ENCODE data around the gene IBA57. TPM values are rescaled to one million over a fixed set of nuclear protein-coding genes. Genes with fewer than 3 reads are reported as not detected.

Gene IBA57
- polyA plus RNA-seq, 1 donor (not counting 4 experiments of a cell fraction or from before 2014, with no cell fraction given): 1.5 TPM

DNA sequence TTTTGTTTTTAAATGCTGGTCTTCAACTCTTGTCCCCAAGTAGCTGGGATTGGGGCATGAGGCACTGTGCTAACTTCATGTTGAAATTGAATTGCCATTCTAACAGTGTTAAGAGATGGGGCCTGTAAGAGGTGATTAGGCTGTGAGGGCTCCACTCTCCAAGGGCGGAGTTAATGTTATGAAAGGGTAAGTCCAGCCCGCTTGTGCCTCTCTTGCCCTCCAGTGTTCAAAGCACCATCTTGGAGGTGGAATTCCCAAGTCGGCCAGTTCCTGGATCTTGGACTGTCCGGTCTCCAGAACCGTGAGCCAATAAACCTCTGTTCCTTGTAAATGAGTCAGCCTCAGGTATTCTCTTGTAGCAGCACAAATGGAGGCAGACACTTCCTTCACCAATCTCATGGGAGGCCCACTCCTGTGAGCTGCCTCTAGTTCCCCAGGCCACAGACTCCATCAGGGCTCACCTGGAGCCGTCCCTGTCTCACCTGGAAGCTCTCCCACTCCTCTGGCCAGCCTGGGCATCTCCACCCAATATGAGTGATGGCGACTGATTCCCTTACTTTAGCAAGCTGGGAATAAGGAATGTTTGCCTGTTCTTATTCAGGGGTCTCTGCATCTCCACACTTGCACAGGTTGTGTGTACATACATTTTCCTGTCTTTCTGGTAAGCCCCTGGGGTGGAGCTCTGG is 15.5 kb downstream of the IBA57 start:
- dilution Hi-C loops (cut with MboI; ENCODE audit: extremely low pct_ligation_motif_present, low sequenced_read_pairs): no loop called here
- Histone ChIP-seq H2AFZ (ENCODE audit: control insufficient read depth, low read length) (no peak overlapping the region), H3K36me3 (ENCODE audit: control insufficient read depth in 2 of 2, extremely low read depth in 1 of 2, insufficient read depth in 2 of 2, low read length in 2 of 2) (no peaks in the 10 kb centered on the region), H3K4me1 (ENCODE audit: control insufficient read depth, extremely low read depth, insufficient read depth, low read length) (no peaks in the 10 kb centered on the region), H3K9me1 (ENCODE audit: control insufficient read depth, extremely low read depth, insufficient read depth, low read length) (no peaks in the 10 kb centered on the region), H3K9ac (ENCODE audit: control insufficient read depth, extremely low read depth, insufficient read depth, low read length) (no peak overlapping the region), H4K20me1 (ENCODE audit: control insufficient read depth, extremely low read depth, insufficient read depth, low read length) (no peaks in the 10 kb centered on the region), H3K79me2 (ENCODE audit: control insufficient read depth, insufficient read depth, low read length) (no peaks in the 10 kb centered on the region), H3K4me2 (ENCODE audit: control insufficient read depth, extremely low read depth, insufficient read depth, low read depth, low read length) (no peak overlapping the region), H3K9me3 (ENCODE audit: control insufficient read depth, low read depth, low read length) (no peaks in the 10 kb centered on the region), H3K27ac (ENCODE audit: control insufficient read depth, insufficient read depth, low read length) (no peak overlapping the region), H3K4me3 (ENCODE audit: control insufficient read depth in 2 of 3, extremely low read depth in 1 of 3, insufficient read depth in 2 of 3, low read depth in 1 of 3, low read length in 3 of 3) (no peak overlapping the region), H3K27me3 (ENCODE audit: control insufficient read depth, extremely low read depth, insufficient read depth, low read length) (no peaks in the 10 kb centered on the region)
- TF ChIP-seq, protein P1, sequence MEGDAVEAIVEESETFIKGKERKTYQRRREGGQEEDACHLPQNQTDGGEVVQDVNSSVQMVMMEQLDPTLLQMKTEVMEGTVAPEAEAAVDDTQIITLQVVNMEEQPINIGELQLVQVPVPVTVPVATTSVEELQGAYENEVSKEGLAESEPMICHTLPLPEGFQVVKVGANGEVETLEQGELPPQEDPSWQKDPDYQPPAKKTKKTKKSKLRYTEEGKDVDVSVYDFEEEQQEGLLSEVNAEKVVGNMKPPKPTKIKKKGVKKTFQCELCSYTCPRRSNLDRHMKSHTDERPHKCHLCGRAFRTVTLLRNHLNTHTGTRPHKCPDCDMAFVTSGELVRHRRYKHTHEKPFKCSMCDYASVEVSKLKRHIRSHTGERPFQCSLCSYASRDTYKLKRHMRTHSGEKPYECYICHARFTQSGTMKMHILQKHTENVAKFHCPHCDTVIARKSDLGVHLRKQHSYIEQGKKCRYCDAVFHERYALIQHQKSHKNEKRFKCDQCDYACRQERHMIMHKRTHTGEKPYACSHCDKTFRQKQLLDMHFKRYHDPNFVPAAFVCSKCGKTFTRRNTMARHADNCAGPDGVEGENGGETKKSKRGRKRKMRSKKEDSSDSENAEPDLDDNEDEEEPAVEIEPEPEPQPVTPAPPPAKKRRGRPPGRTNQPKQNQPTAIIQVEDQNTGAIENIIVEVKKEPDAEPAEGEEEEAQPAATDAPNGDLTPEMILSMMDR (optimal IDR thresholded peaks at IDR 0.05 in 1 of 3, IDR thresholded peaks at IDR 0.05 in 1 of 3, conservative IDR thresholded peaks at IDR 0.05 in 1 of 3; ENCODE audit: extremely low read depth in 1 of 3, insufficient read depth in 2 of 3, low read length in 3 of 3): no peak
- no peak for TF ChIP-seq EZH2 (IDR thresholded peaks at IDR 0.05; ENCODE audit: low read length)
- no peak for DNase-seq (ENCODE audit: low read depth, low spot score)
- no peak for FAIRE-seq

- no peak overlapping the region for H3K9ac ChIP-seq (ENCODE audit: control insufficient read depth, extremely low read depth, insufficient read depth, low read length)
- FAIRE-seq: no peak
- H3K9me1 ChIP-seq (ENCODE audit: control insufficient read depth, extremely low read depth, insufficient read depth, low read length): no peaks in the 10 kb centered on the region
- no peak overlapping the region for H3K27ac ChIP-seq (ENCODE audit: control insufficient read depth, insufficient read depth, low read length)
- no peaks in the 10 kb centered on the region for H3K4me1 ChIP-seq (ENCODE audit: control insufficient read depth, extremely low read depth, insufficient read depth, low read length)
- dilution Hi-C loops (cut with MboI; ENCODE audit: extremely low pct_ligation_motif_present, low sequenced_read_pairs): no loop called here
- no peak for DNase-seq (ENCODE audit: low read depth, low spot score)
- no peak overlapping the region for H2AFZ ChIP-seq (ENCODE audit: control insufficient read depth, low read length)
- no peaks in the 10 kb centered on the region for H3K9me3 ChIP-seq (ENCODE audit: control insufficient read depth, low read depth, low read length)
- H3K4me2 ChIP-seq (ENCODE audit: control insufficient read depth, extremely low read depth, insufficient read depth, low read depth, low read length): no peak overlapping the region
- no peaks in the 10 kb centered on the region for H3K36me3 ChIP-seq (ENCODE audit: control insufficient read depth in 2 of 2, extremely low read depth in 1 of 2, insufficient read depth in 2 of 2, low read length in 2 of 2)
- H3K79me2 ChIP-seq (ENCODE audit: control insufficient read depth, insufficient read depth, low read length): no peaks in the 10 kb centered on the region
- H4K20me1 ChIP-seq (ENCODE audit: control insufficient read depth, extremely low read depth, insufficient read depth, low read length): no peaks in the 10 kb centered on the region
- no peak overlapping the region for H3K4me3 ChIP-seq (ENCODE audit: control insufficient read depth in 2 of 3, extremely low read depth in 1 of 3, insufficient read depth in 2 of 3, low read depth in 1 of 3, low read length in 3 of 3)
- no peak for TF ChIP-seq EZH2 (IDR thresholded peaks at IDR 0.05; ENCODE audit: low read length)
- TF ChIP-seq, protein P1 (optimal IDR thresholded peaks at IDR 0.05 in 1 of 3, IDR thresholded peaks at IDR 0.05 in 1 of 3, conservative IDR thresholded peaks at IDR 0.05 in 1 of 3; ENCODE audit: extremely low read depth in 1 of 3, insufficient read depth in 2 of 3, low read length in 3 of 3): no peak
- no peaks in the 10 kb centered on the region for H3K27me3 ChIP-seq (ENCODE audit: control insufficient read depth, extremely low read depth, insufficient read depth, low read length)
Measured at GRCh38 chr1:228181645-228182034, 16.0 kb downstream of the IBA57 start.

Measured in keratinocyte (primary cell).